TTC549 (cell line): ENCODE measurements around the gene ELMO2.
"Not testable (repeated sequence)": the region's sequence is repeated elsewhere in the genome, so short reads cannot be mapped to it uniquely, and the experiment has no call there.

ENCODE experiments used
- FAIRE-seq: peaks from 2 replicates; lab custom pipeline; 2012; peaks lifted over from hg19 to GRCh38; lab: Jason Lieb, UNC

ELMO2 gene

GRCh38 chr20:46402331-46402811, 4.0 kb downstream of the ELMO2 start:
- no peak for FAIRE-seq

DNA sequence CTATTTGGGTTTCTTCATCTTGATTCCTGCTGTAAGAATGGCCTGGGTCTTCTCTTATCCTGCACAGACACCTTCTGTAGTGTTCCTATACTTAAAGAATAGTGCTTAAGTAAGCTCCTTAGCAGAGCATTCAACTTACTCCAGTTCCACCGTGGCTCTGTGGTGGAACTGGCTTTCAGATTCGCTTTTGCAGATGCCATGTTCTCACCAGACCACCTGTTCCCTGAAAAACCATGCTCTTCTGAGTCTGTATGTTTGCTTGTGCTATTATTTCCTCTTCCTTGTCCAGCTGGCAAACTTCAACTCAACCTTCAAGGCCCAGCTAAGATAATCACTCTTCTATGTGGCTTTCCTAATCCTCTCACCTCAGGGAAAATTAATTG, 4.9 kb downstream of the ELMO2 start:
- FAIRE-seq, result no peak

DNA sequence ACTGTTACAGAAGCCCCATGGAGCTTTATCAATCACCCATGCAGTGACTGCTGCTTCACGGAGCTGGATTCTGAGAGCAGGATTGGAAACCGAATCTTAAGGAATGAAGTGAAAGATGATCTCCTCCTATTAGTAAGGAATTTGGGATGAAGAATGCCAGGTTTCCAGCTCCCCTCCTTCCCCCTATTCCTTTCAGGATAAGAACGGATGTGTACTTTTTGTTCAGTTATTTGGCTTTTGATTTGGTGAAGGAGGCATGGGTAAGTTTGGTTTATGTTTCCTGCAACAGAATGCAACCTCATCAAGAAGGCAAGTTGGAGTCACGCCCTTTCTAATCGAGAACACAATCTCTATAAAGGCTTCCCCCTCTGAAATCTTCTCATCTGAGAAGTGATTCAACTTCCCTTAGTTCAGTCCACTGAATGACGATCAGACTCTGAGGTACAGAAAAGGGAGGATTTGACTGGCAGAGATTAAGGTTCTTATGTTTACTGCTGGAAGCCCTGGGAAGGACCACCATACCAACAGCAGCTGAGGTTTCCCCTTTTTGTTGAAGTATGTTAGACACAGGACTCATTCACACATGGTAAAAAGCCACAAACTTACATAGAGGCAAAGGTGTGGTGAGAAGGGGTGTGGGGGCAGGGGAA, 5.5 kb downstream of the ELMO2 start:
- no peak for FAIRE-seq

DNA sequence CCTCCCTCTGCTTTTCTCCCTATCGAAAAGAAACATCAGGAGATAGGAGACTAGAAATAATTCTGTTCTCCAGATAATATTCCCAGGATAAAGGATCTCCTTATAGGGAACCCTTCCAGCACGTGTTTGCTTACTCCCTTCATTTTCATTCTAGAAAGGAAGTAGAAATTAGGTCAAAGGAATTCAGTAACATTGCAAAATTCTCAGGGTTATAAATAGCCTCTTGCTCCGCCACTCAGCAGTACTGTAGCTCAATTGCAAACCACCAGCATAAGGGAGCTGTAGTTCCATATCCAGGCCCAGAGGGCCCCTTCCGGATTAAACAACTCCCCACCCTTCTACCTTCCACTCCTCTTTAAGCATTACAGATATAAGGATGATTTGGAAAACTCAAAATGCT, 6.2 kb downstream of the ELMO2 start:
- FAIRE-seq, result no peak

- no peak for FAIRE-seq
Measured at GRCh38 chr20:46399401-46399800, 7.0 kb downstream of the ELMO2 start.

DNA sequence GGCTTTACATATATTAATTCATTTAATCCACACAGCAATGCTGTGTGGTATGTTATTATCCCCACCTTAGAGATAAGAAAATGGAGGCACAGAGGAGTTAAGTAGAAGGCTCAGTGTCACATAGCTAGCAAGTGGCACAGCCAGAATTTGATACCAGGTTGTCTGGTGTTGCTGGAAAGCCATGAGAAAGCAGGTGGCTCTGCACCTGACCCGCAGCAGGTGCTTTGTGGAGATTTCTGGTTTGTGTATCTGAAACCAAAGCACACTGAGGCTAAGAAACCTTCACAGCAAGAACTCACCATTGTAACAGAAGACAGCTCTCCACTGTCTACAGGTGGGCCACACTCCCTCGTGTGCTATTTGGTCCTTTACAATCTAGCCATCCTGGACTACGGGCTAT, 7.5 kb downstream of the ELMO2 start:
- no peak for FAIRE-seq

DNA sequence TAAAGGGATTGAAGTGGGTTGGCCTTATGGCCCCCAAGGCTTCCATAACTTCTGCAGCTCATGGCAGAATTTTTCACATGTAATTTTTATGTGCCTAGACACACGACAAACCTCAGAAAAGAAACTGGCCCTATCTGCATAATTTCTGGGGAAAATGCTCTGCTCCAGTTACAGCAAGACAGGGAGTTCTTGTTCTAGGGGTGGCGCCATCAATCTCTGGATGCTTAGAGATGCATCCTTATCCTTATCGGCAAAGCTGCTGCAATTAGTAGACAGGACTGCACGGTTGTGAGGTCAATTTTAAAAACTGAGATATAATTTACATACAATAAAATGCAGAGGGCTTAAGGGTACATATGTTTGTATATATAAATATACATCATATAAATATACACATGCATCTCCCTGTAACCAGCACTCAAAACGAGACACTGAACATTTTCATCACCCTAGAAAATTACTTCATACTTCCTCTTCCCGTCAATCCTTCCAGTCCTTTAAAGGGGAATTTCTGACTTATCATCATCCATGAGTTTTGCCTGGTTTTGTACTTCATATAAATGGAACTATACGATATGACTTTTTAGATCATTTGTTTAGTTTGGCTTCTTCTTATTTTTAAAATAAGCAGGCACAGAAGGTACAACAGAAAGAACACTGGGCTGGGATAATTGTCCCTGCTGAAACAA, 10.2 kb downstream of the ELMO2 start:
- no peak for FAIRE-seq

DNA sequence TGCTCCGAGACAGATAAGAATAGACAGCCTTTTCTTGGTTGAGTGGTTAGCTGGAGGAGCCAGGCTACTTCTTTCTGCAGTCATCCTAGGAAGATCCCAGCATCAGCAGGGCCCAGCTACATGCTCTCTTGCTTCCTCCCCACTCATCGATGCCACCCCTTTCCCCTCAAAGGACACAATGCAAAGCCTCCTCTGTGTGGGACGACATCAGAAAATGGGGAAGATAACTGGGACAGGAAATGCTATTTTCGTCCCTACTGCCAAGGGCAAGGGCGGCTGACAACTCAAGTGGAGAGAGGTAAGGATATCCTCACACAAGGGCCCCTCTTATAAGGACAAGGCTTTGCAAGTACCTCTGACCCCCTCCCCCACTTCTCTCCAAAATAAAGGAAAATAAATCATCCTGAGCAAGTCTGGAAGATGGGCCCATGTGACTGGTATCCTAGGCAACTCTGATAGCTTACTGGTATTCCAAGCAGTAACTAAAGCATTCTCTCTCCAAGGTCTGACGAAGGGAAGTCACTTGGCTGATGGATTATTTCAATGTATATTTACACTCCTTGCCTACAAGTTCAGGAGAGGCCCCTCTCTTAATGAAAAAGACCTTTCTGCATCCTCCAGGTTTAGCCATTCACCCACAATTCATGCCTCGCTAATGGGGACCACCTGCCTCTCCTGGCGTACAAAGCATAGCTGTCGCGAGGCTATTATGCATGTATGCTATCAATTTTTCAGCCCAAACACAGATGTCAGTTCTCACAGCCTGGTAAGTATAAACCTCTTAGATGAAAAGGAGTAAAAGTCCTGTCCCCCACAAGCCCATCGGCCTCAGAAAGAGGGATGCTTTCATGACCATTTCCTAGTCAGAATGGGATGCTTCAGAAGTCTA, 11.3 kb downstream of the ELMO2 start:
- FAIRE-seq, result no peak

DNA sequence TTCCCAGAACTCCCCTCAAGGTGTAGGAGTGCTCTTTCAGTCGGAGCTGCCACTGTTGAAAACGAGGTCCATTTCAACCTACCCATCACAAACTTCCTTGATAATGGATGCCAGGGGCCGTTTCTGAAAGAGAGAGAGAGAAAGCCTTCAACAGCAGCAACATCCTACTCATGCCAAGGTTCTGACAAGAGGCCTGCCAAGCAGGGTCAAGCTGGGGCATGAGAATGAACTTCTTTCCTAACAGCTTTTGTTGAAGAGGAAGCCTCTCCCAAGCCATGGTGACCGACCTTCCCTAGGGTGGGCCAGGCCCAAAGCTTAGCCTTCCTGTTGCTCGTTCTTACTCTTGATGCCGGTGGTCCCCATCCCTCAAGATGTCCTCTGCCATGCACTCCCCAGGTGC, 12.4 kb downstream of the ELMO2 start:
- FAIRE-seq, result no peak

DNA sequence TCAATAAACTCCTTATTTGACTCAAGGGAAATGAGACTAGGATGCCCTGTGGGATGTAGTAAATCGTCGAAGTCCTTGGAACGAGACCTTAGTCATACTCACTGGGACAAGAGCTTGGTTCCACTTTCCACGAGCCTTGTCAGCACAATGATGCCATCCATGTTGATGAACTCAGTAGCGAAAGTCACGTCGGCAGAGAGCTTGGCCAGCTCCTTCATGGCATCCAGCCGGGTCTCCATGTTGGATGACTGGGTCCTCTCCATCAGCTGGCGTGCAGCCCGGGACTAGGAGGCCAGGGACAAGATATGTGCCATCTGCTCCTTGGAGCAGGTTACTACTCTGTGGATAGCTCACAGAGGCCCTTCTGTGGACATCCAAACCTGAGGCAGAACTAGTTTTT, 17.5 kb downstream of the ELMO2 start:
- FAIRE-seq, result no peak

DNA sequence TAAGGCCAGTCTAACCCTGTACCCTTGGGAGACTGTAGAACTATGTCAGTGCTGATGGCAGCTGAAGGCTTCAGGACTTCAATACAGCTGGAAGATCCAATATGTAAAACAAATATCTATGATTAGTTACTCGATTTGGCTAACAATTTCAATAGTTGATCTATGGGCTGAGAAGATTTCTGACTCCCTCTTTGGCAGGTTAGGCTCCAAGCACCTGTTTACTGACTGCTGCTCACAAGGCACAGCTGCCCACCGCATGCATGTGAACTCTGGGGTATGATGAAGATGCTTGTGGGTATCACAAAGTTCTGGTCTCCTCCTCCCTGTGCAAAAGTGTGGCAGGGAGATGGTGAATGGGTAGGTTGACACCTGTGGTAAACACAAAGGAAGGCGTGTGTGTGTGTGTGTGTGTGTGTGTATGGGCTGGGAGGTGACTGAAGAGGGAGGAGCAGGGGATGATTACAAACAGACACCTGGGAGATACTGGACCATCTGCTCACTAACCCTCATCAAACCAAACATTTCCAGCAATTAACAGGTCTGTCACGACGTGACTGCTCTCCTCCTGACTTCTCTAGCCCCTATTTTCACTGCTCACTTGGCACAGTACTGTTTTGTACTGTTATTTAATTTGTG, 18.1 kb downstream of the ELMO2 start:
- FAIRE-seq, result no peak

GRCh38 chr20:46387054-46387453, 19.4 kb downstream of the ELMO2 start:
- not testable (repeated sequence) for FAIRE-seq

GRCh38 chr20:46378412-46379009, 27.9 kb downstream of the ELMO2 start:
- no peak for FAIRE-seq

DNA sequence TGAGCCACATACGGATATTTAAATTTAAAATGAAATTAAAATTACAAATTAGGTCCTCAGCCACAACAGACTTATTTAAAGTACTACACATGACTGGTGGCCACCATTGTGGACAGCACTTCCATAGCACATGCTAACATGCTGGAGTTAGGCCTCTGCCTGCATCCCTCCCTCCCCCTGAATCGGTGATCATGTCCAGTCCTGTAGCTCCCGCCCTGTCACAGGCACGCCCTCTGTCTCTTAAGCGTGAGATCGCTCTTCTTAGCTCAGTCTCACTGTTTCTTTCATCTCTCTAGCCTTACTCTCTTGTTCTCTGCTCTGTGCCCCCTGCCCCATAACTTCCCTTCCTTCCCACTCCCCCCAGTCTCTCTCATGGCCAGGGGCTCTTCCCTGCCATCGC, 28.9 kb downstream of the ELMO2 start:
- FAIRE-seq, result no peak

DNA sequence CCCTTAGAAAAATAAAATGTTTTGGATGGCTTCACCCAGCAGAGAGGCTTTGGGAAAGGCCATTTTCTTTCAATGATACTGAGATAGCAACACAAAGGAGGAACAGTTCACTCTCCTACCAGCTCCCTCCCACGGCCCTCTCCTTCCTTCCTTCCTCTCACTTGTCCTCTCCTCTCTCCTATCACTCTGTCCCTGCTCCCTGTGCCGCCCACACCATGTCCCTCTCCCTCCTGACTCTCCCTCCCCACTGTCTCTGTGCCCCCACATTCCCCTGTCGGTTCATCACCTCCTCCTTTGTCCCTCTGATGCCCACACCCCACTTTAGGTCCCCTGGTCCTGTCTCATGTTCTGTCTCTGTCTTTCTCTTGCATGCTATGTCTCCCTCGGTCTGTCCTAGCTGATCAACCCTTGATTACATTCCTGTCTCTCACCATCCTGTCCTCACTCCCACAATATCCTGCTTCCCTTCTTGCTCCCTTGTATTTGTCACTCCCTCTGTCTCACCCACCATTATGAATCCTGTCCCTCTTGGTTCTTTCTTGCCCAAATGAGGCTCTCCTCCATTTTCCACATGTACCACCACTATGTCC, 30.1 kb downstream of the ELMO2 start:
- FAIRE-seq, result no peak

DNA sequence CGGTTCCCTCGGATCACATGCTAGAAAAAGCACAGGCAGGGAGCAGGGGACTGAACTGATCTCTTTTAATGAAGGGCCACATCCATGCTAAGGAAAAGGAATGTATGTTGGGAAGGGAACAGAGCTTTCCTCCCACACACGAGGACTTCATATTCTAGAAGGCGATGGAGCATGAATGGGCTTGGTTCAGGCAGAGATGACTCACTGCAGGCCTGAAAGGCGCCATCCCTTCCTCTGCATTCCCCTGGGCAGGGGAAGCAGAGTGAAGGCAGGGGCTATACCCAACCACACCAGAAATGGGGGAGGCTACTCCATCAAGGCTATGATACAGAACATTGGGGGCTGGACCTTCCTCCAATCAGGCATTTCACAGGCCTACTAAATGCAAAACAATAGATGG, 30.6 kb downstream of the ELMO2 start:
- no peak for FAIRE-seq

DNA sequence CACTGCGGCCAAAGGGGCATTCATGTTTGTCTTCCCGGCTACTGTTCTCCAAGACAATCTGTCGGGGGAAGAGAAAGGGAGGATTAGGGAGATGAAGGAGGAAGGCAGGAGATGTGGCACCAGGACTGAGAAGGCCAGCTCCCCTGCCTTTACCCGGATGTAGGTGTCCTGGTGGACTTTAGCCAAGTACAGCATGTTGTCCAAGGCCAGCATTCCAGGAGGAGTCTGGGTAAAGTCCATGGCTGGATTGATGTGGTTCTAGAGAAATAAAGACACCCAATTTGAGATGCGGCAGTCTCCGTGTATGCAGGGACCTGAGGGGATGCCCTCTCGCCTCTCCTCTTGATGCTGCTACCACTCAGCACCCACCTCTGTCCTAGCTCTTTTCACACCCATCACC, 32.0 kb downstream of the ELMO2 start:
- FAIRE-seq, result no peak

- FAIRE-seq, result no peak
Measured at GRCh38 chr20:46371656-46372055, 34.8 kb downstream of the ELMO2 start.

DNA sequence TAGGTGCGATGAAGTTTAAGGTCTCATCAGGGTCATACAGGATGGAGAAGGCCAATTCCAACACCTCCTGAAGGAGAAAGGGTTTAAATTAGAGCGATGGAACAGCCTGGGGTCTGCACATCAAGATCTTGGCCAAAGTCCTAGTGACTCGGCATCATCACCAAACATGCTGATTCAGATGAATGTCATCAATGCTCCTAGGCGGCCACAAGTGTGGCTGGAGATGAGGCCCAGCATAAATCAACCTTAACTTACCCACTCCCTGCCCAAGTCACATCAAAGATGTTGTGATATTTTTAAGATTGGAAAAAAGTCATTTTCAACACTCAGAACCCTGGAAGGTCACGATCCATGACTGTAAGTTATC, 37.5 kb downstream of the ELMO2 start:
- FAIRE-seq, result no peak

- FAIRE-seq, result no peak
Measured at GRCh38 chr20:46367967-46368901, 38.2 kb downstream of the ELMO2 start.

- no peak for FAIRE-seq
Measured at GRCh38 chr20:46367234-46367633, 39.2 kb downstream of the ELMO2 start.
